H9 (cell line): ENCODE measurements around the gene PVALB. TPM values are rescaled to one million over a fixed set of nuclear protein-coding genes. Genes with fewer than 3 reads are reported as not detected.

Experiments used
- DNase-seq: peaks from one replicate; pipeline ENCODE4 v3.0.0-alpha.2; 2017
- H2AFZ ChIP-seq: one replicate; pipeline ENCODE4 v1.6.1; 2013; ENCODE audit warnings: mild to moderate bottlenecking, low read length, control low read depth, moderate library complexity
- H2AK5ac ChIP-seq: 2 replicates; pipeline ENCODE4 v1.6.1; 2013; ENCODE audit warnings: low read length, control low read depth, mixed read lengths; ENCODE audit not compliant: insufficient read length
- H2BK120ac ChIP-seq: one replicate; pipeline ENCODE4 v1.6.1; 2013; ENCODE audit warnings: low read depth, mild to moderate bottlenecking, low read length, control low read depth, inconsistent platforms; ENCODE audit not compliant: poor library complexity, severe bottlenecking
- H2BK12ac ChIP-seq: 2 replicates; pipeline ENCODE4 v1.6.1; 2013; ENCODE audit warnings: low read length, control low read depth, mixed read lengths, low read depth; ENCODE audit not compliant: insufficient read length
- H2BK15ac ChIP-seq: 2 replicates; pipeline ENCODE4 v1.6.1; 2013; ENCODE audit warnings: low read depth, low read length, control low read depth
- H2BK20ac ChIP-seq: one replicate; pipeline ENCODE4 v1.6.1; 2013; ENCODE audit warnings: low read depth, mild to moderate bottlenecking, low read length, control low read depth, inconsistent platforms; ENCODE audit not compliant: poor library complexity, severe bottlenecking
- H2BK5ac ChIP-seq: 2 replicates; pipeline ENCODE4 v1.6.1; 2013; ENCODE audit warnings: low read length, control low read depth, mixed read lengths; ENCODE audit not compliant: insufficient read length
- H3K14ac ChIP-seq: 2 replicates; pipeline ENCODE4 v1.6.1; 2013; ENCODE audit warnings: low read length, control low read depth; ENCODE audit not compliant: insufficient read depth
- H3K18ac ChIP-seq: 2 replicates; pipeline ENCODE4 v1.6.1; 2013; ENCODE audit warnings: low read depth, mild to moderate bottlenecking, mixed read lengths, low read length, control low read depth; ENCODE audit not compliant: insufficient read length
- H3K23ac ChIP-seq: 2 replicates; pipeline ENCODE4 v1.6.1; 2013; ENCODE audit warnings: low read length, control low read depth, mixed read lengths, low read depth; ENCODE audit not compliant: insufficient read length
- H3K23me2 ChIP-seq: 2 replicates; pipeline ENCODE4 v1.6.1; 2013; ENCODE audit warnings: low read depth, mild to moderate bottlenecking, mixed read lengths, low read length, control low read depth; ENCODE audit not compliant: insufficient read length, poor library complexity, severe bottlenecking
- H3K27ac ChIP-seq: 2 replicates; pipeline ENCODE4 v1.5.1; 2013; ENCODE audit warnings: low read length, control low read depth, mixed read lengths, low read depth; ENCODE audit not compliant: insufficient read length
- H3K27me3 ChIP-seq: 2 replicates; pipeline ENCODE4 v1.6.1; 2013; ENCODE audit warnings: low read length, control low read depth, inconsistent platforms; ENCODE audit not compliant: insufficient read depth
- H3K4ac ChIP-seq: 2 replicates; pipeline ENCODE4 v1.6.1; 2013; ENCODE audit warnings: low read depth, mild to moderate bottlenecking, control low read depth, inconsistent platforms, low read length, moderate library complexity
- H3K4me1 ChIP-seq: 2 replicates; pipeline ENCODE4 v1.6.1; 2013; ENCODE audit warnings: low read length, control low read depth, inconsistent platforms; ENCODE audit not compliant: insufficient read depth
- H3K4me2 ChIP-seq: 2 replicates; pipeline ENCODE4 v1.6.1; 2013; ENCODE audit warnings: low read length, control low read depth, mixed read lengths; ENCODE audit not compliant: insufficient read length, insufficient read depth
- H3K56ac ChIP-seq: 2 replicates; pipeline ENCODE4 v1.6.1; 2013; ENCODE audit warnings: low read depth, mild to moderate bottlenecking, mixed read lengths, low read length, control low read depth; ENCODE audit not compliant: insufficient read length
- H3K79me1 ChIP-seq: 2 replicates; pipeline ENCODE4 v1.6.1; 2013; ENCODE audit warnings: low read depth, mild to moderate bottlenecking, moderate library complexity, low read length, control low read depth, inconsistent platforms; ENCODE audit not compliant: insufficient read depth, poor library complexity, severe bottlenecking
- H3K79me2 ChIP-seq: 2 replicates; pipeline ENCODE4 v1.6.1; 2013; ENCODE audit warnings: low read length, control low read depth, inconsistent platforms; ENCODE audit not compliant: insufficient read depth
- H3K9ac ChIP-seq: 2 replicates; pipeline ENCODE4 v1.6.1; 2013; ENCODE audit warnings: low read length, control low read depth, mixed read lengths; ENCODE audit not compliant: insufficient read length; ENCODE audit errors: extremely low read depth
- H3K9me3 ChIP-seq: one replicate; pipeline ENCODE4 v1.6.1; 2013; ENCODE audit warnings: low read depth, low read length, inconsistent platforms; ENCODE audit not compliant: control insufficient read depth
- H3T11ph ChIP-seq: one replicate; pipeline ENCODE4 v1.6.1; 2013; ENCODE audit warnings: mild to moderate bottlenecking, low read length, control low read depth, inconsistent platforms
- H4K20me1 ChIP-seq: one replicate; pipeline ENCODE4 v1.6.1; 2013; ENCODE audit not compliant: control insufficient read depth, insufficient read length, insufficient read depth
- H4K5ac ChIP-seq: 2 replicates; pipeline ENCODE4 v1.6.1; 2013; ENCODE audit warnings: low read depth, mild to moderate bottlenecking, mixed read lengths, low read length, control low read depth; ENCODE audit not compliant: insufficient read length
- H4K8ac ChIP-seq: replicated peaks from 2 replicates; pipeline ENCODE4 v1.6.1; 2013; ENCODE audit warnings: low read length, control low read depth, mixed read lengths, low read depth; ENCODE audit not compliant: insufficient read length
- H4K91ac ChIP-seq: 2 replicates; pipeline ENCODE4 v1.6.1; 2013; ENCODE audit warnings: low read depth, mild to moderate bottlenecking, moderate library complexity, mixed read lengths, low read length, control low read depth; ENCODE audit not compliant: insufficient read length
- H3K27ac Mint-ChIP-seq, 3 experiments: 2 replicates in 2 of 3; 3 replicates in 1 of 3; pipeline ENCODE4 v1.8.0; 2020 to 2021; ENCODE audit warnings: mixed read lengths in 3 of 3, mild to moderate bottlenecking in 1 of 3, moderate library complexity in 1 of 3
- H3K27me3 Mint-ChIP-seq: 2 replicates; pipeline ENCODE4 v1.8.0; 2021; ENCODE audit warnings: low read depth, mild to moderate bottlenecking, moderate library complexity, mixed read lengths
- H3K36me3 Mint-ChIP-seq, 3 experiments: 2 replicates in 2 of 3; 3 replicates in 1 of 3; pipeline ENCODE4 v1.8.0; 2020 to 2021; ENCODE audit warnings: low read depth in 3 of 3, mixed read lengths in 3 of 3; ENCODE audit not compliant: insufficient read depth in 1 of 3
- H3K4me1 Mint-ChIP-seq, 2 experiments: 2 replicates each; pipeline ENCODE4 v1.8.0; 2020; ENCODE audit warnings: mixed read lengths in 2 of 2
- H3K4me3 Mint-ChIP-seq, 2 experiments: 2 replicates in 1 of 2; 3 replicates in 1 of 2; pipeline ENCODE4 v1.8.0; 2020 to 2021; ENCODE audit warnings: mild to moderate bottlenecking in 2 of 2, mixed read lengths in 2 of 2, moderate library complexity in 1 of 2
- H3K9me3 Mint-ChIP-seq, 2 experiments: 2 replicates in 1 of 2; 3 replicates in 1 of 2; pipeline ENCODE4 v1.8.0; 2020; ENCODE audit warnings: mild to moderate bottlenecking in 2 of 2, mixed read lengths in 2 of 2, moderate library complexity in 1 of 2
- WGBS: extraction: QIAGEN DNeasy Blood & Tissue Kit; methylation state at CpG from one replicate; pipeline ENCODE4 v1.1.7; 2013; ENCODE audit warnings: missing lambda C conversion rate, low lambda C conversion rate, mixed read lengths; ENCODE audit not compliant: insufficient read length; ENCODE audit errors: extremely low coverage; 5-methylcytosine and 5-hydroxymethylcytosine counted together
- total RNA-seq: library from RNA; stranded (reverse); gene quantifications from 2 replicates; pipeline ENCODE4 v1.2.1, GENCODE V29; 2021
- TF ChIP-seq, protein P1 (sequence below): fragments of 200-600 bp; sonication (generic); conservative IDR thresholded peaks from 3 replicates; pipeline ENCODE4 v1.8.0; 2021; ENCODE audit warnings: antibody characterized with exemption, mild to moderate bottlenecking

The PVALB gene
- total RNA-seq, 1 experiment from 2014 or later: 2.7 TPM

DNA sequence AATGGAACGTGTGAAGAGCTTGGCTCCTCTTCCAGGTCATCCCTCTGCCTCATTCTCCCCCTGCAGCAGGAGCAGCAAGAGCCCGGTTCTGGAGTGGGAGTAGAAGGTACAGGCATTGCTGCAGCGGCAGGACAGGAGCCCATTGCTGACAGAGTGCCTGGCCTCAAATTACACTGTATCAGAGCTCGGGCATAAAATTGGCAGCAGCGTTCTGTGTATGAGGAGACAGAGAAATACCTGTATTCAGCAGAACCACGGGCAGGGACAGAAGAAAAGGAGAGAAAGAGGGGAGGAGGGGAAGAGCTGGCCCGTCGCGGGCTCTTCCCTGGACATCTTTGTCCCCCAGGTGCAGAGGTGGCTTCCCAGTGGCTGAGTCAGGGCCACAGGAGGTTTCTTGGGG, 41.3 kb upstream of the PVALB start:
- WGBS: no CpG with 5 or more reads among the region's 9 CpGs
- Histone ChIP-seq H4K91ac (no peak overlapping the region), H3K56ac (no peak overlapping the region)

More for the DNA sequence above, 41.3 kb upstream of the PVALB start:
- H2BK20ac ChIP-seq: no peak overlapping the region
- H3K27ac ChIP-seq: no peak overlapping the region
- H3K79me2 ChIP-seq: no peaks in the 10 kb centered on the region
- peaks cover 2 to 4% (median 4%) of the 10 kb centered on the region in 3 experiments; a peak in 3 of 7 replicates for H3K36me3 Mint-ChIP-seq
- DNase-seq: no peak
- no peak overlapping the region for H3K27ac Mint-ChIP-seq
- no peaks in the 10 kb centered on the region for H3K79me1 ChIP-seq
- no peaks in the 10 kb centered on the region for H3K23me2 ChIP-seq
- H3T11ph ChIP-seq: no peak overlapping the region
- TF ChIP-seq, protein P1, sequence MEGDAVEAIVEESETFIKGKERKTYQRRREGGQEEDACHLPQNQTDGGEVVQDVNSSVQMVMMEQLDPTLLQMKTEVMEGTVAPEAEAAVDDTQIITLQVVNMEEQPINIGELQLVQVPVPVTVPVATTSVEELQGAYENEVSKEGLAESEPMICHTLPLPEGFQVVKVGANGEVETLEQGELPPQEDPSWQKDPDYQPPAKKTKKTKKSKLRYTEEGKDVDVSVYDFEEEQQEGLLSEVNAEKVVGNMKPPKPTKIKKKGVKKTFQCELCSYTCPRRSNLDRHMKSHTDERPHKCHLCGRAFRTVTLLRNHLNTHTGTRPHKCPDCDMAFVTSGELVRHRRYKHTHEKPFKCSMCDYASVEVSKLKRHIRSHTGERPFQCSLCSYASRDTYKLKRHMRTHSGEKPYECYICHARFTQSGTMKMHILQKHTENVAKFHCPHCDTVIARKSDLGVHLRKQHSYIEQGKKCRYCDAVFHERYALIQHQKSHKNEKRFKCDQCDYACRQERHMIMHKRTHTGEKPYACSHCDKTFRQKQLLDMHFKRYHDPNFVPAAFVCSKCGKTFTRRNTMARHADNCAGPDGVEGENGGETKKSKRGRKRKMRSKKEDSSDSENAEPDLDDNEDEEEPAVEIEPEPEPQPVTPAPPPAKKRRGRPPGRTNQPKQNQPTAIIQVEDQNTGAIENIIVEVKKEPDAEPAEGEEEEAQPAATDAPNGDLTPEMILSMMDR: no peak
- no peak overlapping the region for H3K9ac ChIP-seq
- H4K5ac ChIP-seq: no peak overlapping the region
- H4K8ac ChIP-seq: no peak overlapping the region
- H3K4me1 Mint-ChIP-seq: peaks cover 4 to 8% of the 10 kb centered on the region in 2 experiments; a peak in 3 of 4 replicates
- no peaks in the 10 kb centered on the region for H3K9me3 ChIP-seq
- H3K9me3 Mint-ChIP-seq: peaks cover 2 to 3% of the 10 kb centered on the region in 2 experiments; a peak in 2 of 5 replicates
- no peaks in the 10 kb centered on the region; the same call in 1 of the 2 replicates for H3K27me3 ChIP-seq
- H3K4me1 ChIP-seq: no peaks in the 10 kb centered on the region
- no peak overlapping the region for H3K4me3 Mint-ChIP-seq
- H3K4me2 ChIP-seq: no peak overlapping the region
- peaks cover 36% of the 10 kb centered on the region for H3K27me3 Mint-ChIP-seq
- no peak overlapping the region for H3K18ac ChIP-seq
- no peaks in the 10 kb centered on the region for H4K20me1 ChIP-seq
- H2AK5ac ChIP-seq: no peak overlapping the region
- no peak overlapping the region for H3K14ac ChIP-seq
- H3K4ac ChIP-seq: no peak overlapping the region
- H2AFZ ChIP-seq: no peak overlapping the region
- H3K23ac ChIP-seq: no peak overlapping the region
- H2BK15ac ChIP-seq: no peak overlapping the region
- H2BK5ac ChIP-seq: no peak overlapping the region
- H2BK12ac ChIP-seq: no peak overlapping the region
- H2BK120ac ChIP-seq: no peak overlapping the region
